Hepatocyte (in vitro differentiated cells): ENCODE results near the gene SLC35C1. TPM values are rescaled to one million over a fixed set of nuclear protein-coding genes. Genes with fewer than 3 reads are reported as not detected.

Source experiments
- DNase-seq: peaks from one replicate; pipeline ENCODE4 v3.0.0-alpha.2; 2016; ENCODE audit warnings: low spot score
- H2AFZ ChIP-seq: fragments of 200-600 bp; sonication (generic); 2 replicates; pipeline ENCODE4 v1.6.0; 2016; ENCODE audit warnings: antibody characterized with exemption, mild to moderate bottlenecking
- H3K27ac ChIP-seq: fragments of 200-600 bp; sonication (generic); 2 replicates; pipeline ENCODE4 v1.5.1; 2016; ENCODE audit warnings: mild to moderate bottlenecking
- H3K27me3 ChIP-seq: fragments of 200-600 bp; sonication (generic); 2 replicates; pipeline ENCODE4 v1.6.1; 2016
- H3K36me3 ChIP-seq: fragments of 200-600 bp; sonication (generic); replicated peaks from 2 replicates; pipeline ENCODE4 v1.5.1; 2016; ENCODE audit warnings: low read depth; ENCODE audit not compliant: insufficient read depth
- H3K4me1 ChIP-seq: fragments of 200-600 bp; sonication (generic); 2 replicates; pipeline ENCODE4 v1.5.1; 2016; ENCODE audit warnings: mild to moderate bottlenecking, moderate library complexity; ENCODE audit not compliant: insufficient read depth
- H3K4me2 ChIP-seq: fragments of 200-600 bp; sonication (generic); 2 replicates; pipeline ENCODE4 v1.6.0; 2016
- H3K4me3 ChIP-seq: fragments of 200-600 bp; sonication (generic); 2 replicates; pipeline ENCODE4 v1.5.1; 2016; ENCODE audit warnings: mild to moderate bottlenecking
- H3K79me2 ChIP-seq: fragments of 200-600 bp; sonication (generic); 2 replicates; pipeline ENCODE4 v1.6.0; 2017; ENCODE audit warnings: mild to moderate bottlenecking
- H3K9me2 ChIP-seq: fragments of 200-600 bp; sonication (generic); replicated peaks from 2 replicates; pipeline ENCODE4 v1.6.0; 2017; ENCODE audit warnings: mild to moderate bottlenecking; ENCODE audit not compliant: insufficient read depth
- H3K9me3 ChIP-seq: fragments of 200-600 bp; sonication (generic); 2 replicates; pipeline ENCODE4 v1.5.1; 2016; ENCODE audit warnings: low read depth, mild to moderate bottlenecking
- H4K20me1 ChIP-seq: fragments of 200-600 bp; sonication (generic); 2 replicates; pipeline ENCODE4 v1.6.0; 2016; ENCODE audit warnings: mild to moderate bottlenecking; ENCODE audit not compliant: insufficient read depth, poor library complexity, severe bottlenecking
- EZH2 ChIP-seq: fragments of 200-600 bp; sonication (generic); IDR thresholded peaks from 2 replicates; pipeline ENCODE4 v1.6.1; 2016; ENCODE audit warnings: antibody characterized with exemption, mild to moderate bottlenecking, borderline replicate concordance
- EZH2phosphoT487 ChIP-seq: fragments of 200-600 bp; sonication (generic); IDR thresholded peaks from one replicate; pipeline ENCODE4 v1.6.1; 2018; ENCODE audit warnings: antibody characterized with exemption, mild to moderate bottlenecking, low read depth, moderate library complexity; ENCODE audit not compliant: unreplicated experiment, severe bottlenecking
- WGBS: methylation state at CpG from one replicate; pipeline ENCODE4 v1.1.6; 2016; ENCODE audit warnings: low lambda C conversion rate; ENCODE audit errors: missing lambda C conversion rate; 5-methylcytosine and 5-hydroxymethylcytosine counted together
- polyA plus RNA-seq: library from polyadenylated mRNA; unstranded; fragments of >200 nt; fragmentation: Nextera tagmentation; extraction: Ambion mirVana; gene quantifications from 2 replicates; pipeline ENCODE4 v1.2.1, GENCODE V29; 2016
- total RNA-seq: library from RNA; depleted of rRNA; stranded (reverse); fragments of >200 nt; gene quantifications from 2 replicates; pipeline ENCODE4 v1.2.3, GENCODE V29; 2014
- TF ChIP-seq, protein P1 (sequence below): fragments of 200-600 bp; sonication (generic); IDR thresholded peaks from 2 replicates; pipeline ENCODE4 v1.5.1; 2016; ENCODE audit warnings: antibody characterized with exemption, mild to moderate bottlenecking; ENCODE audit not compliant: poor library complexity

The SLC35C1 gene
- total and polyA plus RNA-seq, 2 experiments from 2014 or later, result 12.7 to 22.1 TPM

GRCh38 chr11:45844822-45845578, 40.1 kb downstream of the SLC35C1 start:
- Histone ChIP-seq H3K27me3 (no peaks in the 10 kb centered on the region), H3K36me3 (no peaks in the 10 kb centered on the region), H4K20me1 (peaks cover 14% of the 10 kb centered on the region), H3K4me1 (no peaks in the 10 kb centered on the region), H3K4me3 (no peak overlapping the region), H3K9me3 (no peaks in the 10 kb centered on the region), H3K9me2 (no peaks in the 10 kb centered on the region), H3K79me2 (peaks cover 21% of the 10 kb centered on the region), H2AFZ (no peak overlapping the region), H3K27ac (no peak overlapping the region), H3K4me2 (no peak overlapping the region)
- no peak for DNase-seq
- WGBS, result 71% methylated on average over 3 of the region's 3 CpGs
- TF ChIP-seq, protein P1, sequence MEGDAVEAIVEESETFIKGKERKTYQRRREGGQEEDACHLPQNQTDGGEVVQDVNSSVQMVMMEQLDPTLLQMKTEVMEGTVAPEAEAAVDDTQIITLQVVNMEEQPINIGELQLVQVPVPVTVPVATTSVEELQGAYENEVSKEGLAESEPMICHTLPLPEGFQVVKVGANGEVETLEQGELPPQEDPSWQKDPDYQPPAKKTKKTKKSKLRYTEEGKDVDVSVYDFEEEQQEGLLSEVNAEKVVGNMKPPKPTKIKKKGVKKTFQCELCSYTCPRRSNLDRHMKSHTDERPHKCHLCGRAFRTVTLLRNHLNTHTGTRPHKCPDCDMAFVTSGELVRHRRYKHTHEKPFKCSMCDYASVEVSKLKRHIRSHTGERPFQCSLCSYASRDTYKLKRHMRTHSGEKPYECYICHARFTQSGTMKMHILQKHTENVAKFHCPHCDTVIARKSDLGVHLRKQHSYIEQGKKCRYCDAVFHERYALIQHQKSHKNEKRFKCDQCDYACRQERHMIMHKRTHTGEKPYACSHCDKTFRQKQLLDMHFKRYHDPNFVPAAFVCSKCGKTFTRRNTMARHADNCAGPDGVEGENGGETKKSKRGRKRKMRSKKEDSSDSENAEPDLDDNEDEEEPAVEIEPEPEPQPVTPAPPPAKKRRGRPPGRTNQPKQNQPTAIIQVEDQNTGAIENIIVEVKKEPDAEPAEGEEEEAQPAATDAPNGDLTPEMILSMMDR, result no peak
- TF ChIP-seq EZH2phosphoT487 (no peak), EZH2 (no peak)

GRCh38 chr11:45846174-45846675, 41.3 kb downstream of the SLC35C1 start:
- TF ChIP-seq, protein P1, result no peak
- TF ChIP-seq EZH2 (no peak), EZH2phosphoT487 (no peak)
- H3K9me3 ChIP-seq, result no peaks in the 10 kb centered on the region
- no peak overlapping the region for H2AFZ ChIP-seq
- 83% methylated on average over 4 of the region's 4 CpGs for WGBS
- H3K9me2 ChIP-seq, result no peaks in the 10 kb centered on the region
- peaks cover 33% of the 10 kb centered on the region for H3K79me2 ChIP-seq
- peaks cover 25% of the 10 kb centered on the region for H4K20me1 ChIP-seq
- no peaks in the 10 kb centered on the region for H3K27me3 ChIP-seq
- H3K4me3 ChIP-seq, result no peak overlapping the region
- no peak for DNase-seq
- no peaks in the 10 kb centered on the region for H3K36me3 ChIP-seq
- peak overlapping the region; percentile 69 for H3K4me2 ChIP-seq
- peak overlapping the region; percentile 80 for H3K27ac ChIP-seq
- H3K4me1 ChIP-seq, result peaks cover 3% of the 10 kb centered on the region

GRCh38 chr11:45846974-45847910, 42.3 kb downstream of the SLC35C1 start, which contains the start of gene CRY2:
CRY2 (plus strand) TSS chr11:45847475; CDS start chr11:45847491, 16 bp downstream.
- Histone ChIP-seq H3K4me3 (peak within 1 kb of the TSS; percentile 58), H3K27me3 (no peaks in the 10 kb centered on the region), H3K27ac (peak within 1 kb of the TSS; percentile 96), H3K9me3 (no peaks in the 10 kb centered on the region), H3K79me2 (peaks cover 43% of the 10 kb centered on the region), H3K4me2 (peak within 1 kb of the TSS; percentile 86), H3K9me2 (no peaks in the 10 kb centered on the region), H4K20me1 (peaks cover 34% of the 10 kb centered on the region), H2AFZ (peak within 1 kb of the TSS; percentile 7), H3K36me3 (no peaks in the 10 kb centered on the region), H3K4me1 (peaks cover 3% of the 10 kb centered on the region)
- DNase-seq, result peak; percentile 100
- WGBS, result 1% methylated on average over 57 of the region's 75 CpGs
- TF ChIP-seq EZH2 (no peak), EZH2phosphoT487 (no peak)
- TF ChIP-seq, protein P1, result no peak
